Epidermal melanocyte (primary cell): ENCODE results near the gene FRMPD1.
"Not testable (repeated sequence)": the region's sequence is repeated elsewhere in the genome, so short reads cannot be mapped to it uniquely, and the experiment has no call there.

Experiments used
- DNase-seq: peaks from one replicate; pipeline ENCODE4 v3.0.0; 2011; ENCODE audit warnings: low spot score; ENCODE audit not compliant: insufficient read length

Gene FRMPD1, protein sequence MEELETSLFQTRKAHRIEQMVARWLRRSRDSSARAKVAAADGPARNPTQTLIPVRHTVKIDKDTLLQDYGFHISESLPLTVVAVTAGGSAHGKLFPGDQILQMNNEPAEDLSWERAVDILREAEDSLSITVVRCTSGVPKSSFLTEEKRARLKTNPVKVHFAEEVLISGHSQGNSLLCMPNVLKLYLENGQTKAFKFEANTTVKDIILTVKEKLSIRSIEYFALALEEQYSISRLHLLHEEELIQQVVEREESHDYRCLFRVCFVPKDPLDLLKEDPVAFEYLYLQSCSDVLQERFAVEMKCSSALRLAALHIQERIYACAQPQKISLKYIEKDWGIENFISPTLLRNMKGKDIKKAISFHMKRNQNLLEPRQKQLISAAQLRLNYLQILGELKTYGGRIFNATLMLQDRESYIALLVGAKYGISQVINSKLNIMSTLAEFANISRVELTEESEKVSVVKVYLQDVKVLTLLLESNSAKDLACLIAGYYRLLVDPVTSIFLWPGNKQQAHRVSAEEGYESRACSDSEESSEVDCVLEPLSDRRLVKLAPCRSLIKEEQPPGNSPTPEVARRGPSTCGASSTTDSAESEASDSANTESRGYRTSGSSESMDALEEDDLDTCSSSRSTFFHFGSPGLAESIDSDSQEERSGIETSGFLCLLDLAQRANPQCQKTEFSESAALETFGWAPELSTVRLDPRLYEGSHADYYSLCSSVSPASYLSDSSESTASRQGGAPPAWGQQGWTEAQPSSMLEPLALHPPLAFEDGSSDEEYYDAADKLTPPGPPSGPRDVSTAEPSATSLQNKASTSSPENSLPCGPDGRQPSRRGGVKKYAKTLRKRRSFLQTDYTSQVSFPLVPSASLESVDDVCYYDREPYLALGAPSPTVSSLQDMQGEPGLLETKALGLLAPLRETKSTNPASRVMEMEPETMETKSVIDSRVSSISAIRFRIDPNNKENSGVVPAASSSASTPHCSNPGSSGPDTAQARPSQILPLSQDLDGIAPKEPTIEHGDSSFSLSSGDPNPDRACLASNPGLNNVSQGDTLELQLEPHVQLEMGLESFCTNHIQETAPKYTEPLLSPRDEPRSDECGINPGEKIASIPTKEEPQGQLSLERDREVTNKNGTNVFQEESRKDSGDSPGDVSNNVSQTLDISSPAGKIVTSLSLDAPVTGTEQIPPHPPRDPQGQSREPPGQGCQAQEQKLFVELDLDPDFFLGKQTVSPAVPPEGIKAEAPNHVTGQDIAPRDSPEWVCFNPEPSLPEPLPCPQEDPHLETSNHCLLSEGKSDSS (N-terminal part only)

DNA sequence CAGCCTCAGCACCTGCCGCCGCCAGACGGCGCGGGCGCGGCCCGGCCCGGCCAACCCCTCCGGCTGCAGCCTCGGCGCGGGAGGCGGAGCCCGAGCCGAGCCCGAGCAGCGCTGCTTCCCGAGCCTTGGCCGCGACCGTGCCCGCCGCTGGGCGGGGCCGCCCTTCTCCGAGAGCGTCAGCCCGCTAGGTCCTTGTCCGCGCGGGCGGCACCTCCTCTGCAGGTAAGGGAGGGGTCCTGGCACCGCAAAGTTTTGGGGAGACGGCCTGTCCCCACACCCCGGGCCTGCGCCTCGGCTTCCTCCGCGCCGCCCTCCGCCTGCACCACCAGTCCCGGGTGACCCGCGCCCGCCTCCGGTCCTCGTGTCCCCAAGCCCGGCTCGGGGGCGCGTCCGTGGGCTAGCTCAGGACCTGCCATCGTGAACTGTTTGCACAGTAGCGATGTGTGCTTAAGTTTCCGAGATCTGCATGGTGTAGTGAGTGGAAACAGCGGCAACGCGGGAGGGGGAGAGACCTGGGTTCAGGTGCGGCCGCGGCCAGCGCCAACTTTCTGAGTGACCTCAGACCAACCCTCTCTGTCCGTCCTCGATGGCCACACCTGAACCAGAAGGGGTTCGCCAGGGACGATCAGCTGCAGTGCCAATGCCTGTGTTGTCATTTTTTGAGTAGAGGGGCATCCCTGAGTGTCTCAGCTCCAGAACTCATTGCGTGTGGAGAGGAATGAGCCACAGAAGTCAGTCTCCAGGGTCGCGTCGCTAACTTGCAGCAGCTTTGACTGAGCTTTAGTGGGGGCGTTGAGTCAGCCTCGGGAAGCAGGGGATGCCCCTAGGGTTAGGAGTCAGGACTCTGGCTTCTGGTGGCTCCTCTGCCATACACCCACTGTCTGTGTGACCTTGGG lies at the start of gene FRMPD1:
Gene FRMPD1 (plus strand): TSS at position 82 of the 896 bp plus-strand sequence. CDS start 41,688 bp downstream, outside the sequence.
- peak; percentile 29 for DNase-seq

DNA sequence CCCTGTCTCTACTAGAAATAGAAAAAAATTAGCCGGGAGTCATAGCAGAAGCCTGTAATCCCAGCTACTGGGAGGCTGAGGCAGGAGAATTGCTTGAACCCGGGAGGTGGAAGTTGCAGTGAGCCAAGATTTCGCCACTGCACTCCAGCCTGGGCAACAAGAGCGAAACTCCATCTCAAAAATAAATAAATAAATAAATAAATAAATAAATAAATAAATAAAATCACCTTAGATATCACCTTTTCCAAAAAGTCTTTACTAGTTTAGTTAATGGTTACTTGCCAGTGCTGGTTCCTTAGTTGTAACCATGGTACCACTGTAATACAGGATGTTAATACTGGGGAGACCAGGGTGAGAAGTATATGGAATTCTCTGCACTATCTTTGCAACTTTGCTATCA lies 48.7 kb upstream of the FRMPD1 start:
- DNase-seq: not testable (repeated sequence)

DNA sequence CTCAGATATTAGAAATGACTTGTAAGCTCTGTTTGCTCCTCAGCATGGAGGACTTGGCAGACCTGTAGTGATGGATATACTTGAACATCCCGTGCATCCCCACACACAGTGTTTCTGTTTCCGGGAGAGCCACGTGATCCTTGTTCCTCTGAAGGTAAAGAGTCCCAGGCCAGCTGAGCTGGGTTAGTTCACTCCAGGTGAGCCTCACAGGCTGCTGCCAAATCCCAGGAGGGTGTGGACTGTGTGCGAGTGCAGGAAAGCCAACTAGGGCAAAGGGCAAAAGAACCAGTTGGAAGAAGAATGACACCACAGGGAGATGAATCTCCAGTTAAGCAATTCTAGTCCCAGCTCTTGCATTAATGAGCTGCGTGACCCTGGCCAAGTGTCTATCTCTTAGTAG lies 47.9 kb upstream of the FRMPD1 start:
- no peak for DNase-seq

DNA sequence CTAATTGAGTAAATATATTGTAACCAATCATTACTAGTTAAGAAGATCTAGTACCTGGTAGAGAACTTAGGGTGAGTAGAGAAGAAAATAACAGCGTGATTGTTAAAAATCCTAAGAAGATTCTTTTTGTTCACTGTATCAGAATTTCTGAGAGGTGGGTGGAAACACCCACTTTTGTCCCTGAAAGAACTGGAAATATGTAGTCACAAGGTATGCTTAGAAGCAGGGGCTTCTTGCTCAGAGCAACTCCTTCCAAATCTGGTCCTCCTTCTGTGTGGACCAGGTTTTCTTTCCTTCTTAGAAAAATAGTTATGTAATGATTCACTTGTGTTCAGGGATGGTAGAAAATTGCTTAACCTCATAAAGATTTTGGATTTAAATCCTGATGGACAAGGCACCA lies 46.5 kb upstream of the FRMPD1 start:
- DNase-seq: no peak

DNA sequence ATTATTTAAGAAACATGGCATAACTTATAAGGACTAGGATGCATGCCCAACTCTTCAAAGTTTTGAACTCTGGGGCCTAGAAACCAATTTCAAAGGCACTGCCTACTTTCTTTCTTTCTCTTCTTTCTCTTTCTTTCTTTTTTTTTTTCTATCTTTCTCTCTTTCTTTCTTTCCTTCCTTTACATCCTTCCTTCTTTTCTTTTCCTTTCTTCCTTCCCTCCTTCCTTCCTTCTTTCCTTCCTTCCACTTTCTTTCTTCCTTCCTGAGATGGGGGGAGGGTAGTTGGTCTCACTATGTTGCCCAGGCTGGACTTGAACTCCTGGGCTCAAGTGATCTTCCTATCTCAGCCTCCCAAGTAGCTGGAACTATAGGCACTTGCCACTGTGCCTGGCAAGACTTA lies 42.5 kb upstream of the FRMPD1 start:
- DNase-seq: no peak

DNA sequence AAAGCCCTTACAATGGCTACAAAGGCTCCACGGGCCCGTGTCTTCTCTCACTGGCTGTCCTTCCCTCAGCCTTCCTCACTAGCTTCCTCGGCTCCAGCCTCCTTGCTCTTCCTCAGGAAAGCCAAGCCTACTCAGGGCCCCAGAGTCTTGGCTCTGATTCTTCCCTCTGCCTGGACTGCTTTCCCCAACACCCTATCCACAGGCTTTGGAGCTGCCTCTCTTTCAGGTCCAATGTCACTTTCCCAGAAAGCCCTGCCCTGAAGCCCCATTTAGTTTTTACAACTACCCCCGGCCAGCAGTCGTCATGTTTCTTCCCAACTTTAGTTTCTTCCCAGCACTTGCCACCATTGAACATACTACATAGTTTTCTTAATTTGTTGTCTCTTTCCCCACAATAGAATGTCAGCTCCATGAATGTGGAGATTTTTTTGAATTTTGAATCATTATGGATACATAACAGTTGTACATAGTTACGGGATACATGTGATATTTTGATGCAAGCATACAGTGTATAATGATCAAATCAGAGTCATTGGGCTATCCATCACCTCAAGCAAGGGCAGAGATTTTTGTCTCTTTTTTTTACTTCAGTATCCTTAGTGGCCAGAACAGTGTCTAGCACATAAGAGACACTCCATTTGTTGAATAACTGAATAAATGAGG lies 40.9 kb upstream of the FRMPD1 start:
- DNase-seq: no peak

DNA sequence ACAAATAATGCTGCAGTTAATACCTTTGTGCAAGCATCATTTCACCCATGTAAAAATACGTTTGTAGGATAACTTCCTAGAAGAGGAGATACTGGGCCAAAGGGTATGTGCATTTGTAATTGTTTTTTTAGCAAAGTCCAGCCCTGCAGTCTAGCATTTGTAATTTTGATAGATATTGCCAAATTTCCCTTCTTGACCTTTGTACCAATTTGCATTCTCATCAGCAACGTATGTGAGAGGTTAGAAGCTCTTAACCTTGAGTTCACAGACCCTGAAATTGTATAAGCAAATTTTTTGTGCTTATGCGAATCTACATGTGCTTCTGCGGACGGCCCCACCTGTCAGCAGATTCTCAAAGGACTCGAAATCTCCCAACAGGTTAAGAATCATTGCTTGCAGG lies 39.7 kb upstream of the FRMPD1 start:
- no peak for DNase-seq

DNA sequence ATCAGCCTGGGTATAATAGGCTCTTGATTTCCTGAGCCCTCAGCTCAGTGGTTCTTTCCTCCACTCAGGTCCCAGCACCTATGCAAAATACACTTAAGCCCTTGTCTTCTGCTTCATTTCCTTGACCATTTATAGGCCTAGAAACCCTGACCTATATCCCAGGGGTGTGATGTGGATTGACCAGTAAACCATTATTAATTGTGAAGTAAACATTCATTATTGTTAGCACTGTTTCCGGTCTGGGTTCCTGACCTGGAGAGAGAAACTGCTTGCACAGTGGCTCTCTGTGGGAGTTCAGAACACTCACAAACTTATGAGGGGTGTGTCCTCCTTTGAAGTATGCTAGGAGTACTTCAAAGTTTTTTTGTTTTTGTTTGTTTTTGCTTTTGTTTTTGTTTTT lies 38.8 kb upstream of the FRMPD1 start:
- DNase-seq: no peak

DNA sequence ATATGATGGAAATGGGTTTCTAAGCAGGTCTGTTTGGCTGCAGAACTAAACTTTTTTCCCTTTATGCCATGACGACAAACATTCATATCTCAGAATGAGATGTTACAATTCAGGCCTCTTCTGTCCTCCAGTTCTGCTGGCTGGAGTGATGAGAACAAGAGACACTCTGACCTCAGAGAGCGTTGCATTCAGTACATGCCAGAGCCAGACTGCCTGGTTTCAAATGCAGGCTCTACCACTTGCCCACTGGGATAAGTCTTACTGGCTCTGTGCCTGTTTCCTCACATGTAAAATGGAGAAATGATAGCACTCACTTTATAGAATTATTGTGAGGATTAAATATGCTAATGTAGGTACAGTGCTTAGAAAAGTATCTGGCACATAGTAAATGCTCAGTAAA lies 33.6 kb upstream of the FRMPD1 start:
- DNase-seq: no peak

DNA sequence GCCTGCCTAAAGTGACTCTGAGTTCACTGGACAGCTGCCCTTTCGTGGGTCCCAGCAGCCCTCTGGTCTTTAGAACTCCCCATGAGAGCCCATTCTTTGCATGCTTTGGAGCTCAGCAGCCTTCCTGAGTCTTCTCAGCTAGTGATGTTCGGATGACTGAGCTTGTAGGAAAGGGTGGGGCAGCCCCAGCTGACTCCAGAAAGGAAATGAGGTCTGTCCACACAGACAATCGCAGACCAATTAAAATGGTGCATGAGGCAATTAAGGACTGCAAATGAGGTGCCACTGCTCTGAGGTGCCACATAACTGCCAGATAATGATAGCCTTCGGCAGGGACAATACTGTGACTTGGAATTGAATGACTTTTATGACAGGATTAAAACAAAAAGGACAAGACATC lies 32.9 kb upstream of the FRMPD1 start:
- DNase-seq: no peak

DNA sequence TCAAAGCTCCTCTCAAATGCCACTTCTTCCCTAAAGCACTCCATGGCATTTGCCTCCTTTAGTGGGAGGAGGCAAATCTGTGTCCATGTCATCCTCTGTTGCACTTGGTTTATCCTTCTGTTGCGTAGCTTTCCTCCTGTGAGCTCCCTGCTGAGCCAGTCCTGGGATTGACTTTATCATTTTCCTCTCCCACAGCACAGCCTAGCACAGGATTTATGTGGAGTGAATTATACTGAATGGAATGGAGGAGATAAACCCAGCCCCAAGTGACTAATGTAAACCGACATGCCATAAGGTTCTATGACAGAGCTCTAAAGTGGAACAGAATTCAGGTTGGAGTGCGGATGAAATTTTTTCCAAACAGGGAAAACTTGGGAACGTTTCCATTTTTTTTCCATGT lies 31.9 kb upstream of the FRMPD1 start:
- DNase-seq: no peak

DNA sequence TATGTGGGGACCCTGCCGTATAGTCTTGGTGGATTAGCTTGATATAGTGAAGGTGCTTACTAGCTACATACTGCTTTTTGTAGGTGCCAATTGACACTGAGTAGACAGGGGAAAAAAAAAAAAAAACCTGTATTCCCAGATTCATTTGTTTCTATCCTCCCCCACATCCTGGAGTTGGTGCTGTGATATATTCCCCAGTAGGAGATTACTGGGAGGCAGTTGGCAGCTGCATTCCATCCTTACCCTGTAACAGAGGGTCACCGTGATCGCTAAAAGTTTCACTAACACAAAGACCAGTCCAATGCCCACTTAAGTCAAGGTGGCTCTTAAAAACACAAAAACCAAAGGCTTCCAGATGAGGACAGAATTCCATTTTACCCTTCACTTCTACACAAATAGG lies 30.9 kb upstream of the FRMPD1 start:
- DNase-seq: no peak

DNA sequence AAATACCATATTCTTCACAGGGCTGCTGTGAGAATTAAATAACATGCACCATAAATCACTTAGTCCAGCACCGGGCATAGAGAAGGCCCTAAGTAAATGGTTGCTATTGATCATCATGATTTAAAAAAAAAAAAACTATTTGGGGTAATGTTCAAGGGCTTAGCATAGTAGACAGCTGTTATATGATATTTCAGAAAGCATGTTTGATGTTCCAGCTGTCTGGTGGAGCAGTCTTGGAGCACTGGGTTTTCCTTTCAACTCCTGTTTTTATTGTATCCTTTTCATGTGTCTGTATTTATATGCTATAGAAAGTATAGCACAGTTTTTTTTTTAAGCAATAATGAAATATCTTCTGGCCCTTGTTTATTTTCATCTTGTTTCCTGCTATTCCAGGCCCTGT lies 30.4 kb upstream of the FRMPD1 start:
- no peak for DNase-seq

DNA sequence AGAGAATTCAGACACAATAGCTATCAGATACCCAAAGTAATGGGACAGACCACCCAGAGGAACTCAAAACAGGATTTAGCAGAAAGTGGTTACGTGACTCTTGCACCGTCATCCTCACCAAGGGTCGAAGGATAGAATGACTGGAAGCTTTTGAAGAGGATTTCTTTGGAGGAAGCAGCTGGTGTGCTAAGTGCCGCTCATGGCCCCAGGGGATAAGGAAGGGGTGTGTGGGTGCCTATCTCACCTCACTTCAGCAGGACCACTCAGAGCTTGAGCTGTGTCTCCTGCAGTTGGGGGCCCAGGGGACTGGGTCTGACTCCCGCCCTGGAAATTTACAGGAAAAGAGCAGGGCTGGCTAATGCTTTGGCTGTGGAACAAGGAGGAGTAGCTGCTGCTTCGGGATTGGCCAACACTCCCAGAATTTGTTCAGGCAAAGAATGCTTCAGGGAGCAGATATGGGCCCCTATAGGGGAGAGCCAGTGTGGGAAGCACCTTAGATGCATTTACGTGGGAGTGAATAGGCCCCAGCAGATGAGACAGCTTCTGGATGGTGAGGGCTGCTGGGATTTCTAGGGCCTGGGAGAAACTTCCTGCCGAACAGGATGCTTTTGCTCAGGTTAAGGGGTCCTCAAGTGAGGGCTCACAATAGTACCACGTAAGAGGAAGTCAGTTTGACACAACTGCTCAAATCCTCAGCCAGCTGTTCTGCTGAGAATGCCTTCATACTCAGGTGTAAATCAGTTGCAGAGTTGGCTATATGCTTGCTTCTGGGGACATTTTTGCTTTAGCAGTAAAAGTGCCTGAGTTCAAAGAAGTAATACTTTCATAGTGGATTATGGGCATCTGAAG lies 29.3 kb upstream of the FRMPD1 start:
- no peak for DNase-seq

DNA sequence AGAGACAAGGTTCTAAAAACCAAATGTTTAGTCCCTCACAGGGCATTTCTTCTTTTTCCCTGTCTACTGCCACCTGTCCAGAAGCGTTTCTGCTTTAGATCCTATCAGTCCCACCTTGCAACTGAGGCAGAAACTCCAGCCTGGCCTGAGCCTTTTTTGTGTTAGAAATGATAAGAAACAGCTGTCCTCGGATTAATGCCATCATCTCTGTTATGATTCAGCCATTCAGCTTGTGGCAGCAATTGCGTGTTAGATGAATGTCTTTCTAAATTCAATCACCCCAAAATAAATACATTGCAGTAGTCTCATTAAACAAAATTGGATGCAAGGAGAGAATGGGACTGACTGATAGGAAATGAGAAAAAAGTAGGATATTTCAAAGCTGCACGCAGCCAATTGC lies 28.3 kb upstream of the FRMPD1 start:
- no peak for DNase-seq

DNA sequence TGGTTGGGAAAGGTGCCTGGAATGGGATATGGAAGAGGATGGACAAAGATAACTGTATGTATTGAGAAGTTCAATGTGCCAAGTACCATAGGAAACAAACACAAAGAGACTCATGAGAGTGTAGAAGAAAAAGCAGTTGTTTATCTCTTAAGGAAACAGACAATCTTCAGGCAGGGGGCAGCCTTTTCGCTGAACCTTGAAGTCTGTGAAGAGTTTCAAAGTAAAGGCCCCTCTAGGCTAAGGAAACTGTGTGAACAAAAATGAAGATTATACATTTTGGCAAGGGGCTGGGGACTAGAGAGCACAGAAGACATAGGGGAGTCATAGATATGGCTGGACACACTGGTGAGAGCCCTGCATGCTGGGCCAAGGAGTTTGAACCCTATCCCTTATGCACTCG lies 27.5 kb upstream of the FRMPD1 start:
- no peak for DNase-seq

DNA sequence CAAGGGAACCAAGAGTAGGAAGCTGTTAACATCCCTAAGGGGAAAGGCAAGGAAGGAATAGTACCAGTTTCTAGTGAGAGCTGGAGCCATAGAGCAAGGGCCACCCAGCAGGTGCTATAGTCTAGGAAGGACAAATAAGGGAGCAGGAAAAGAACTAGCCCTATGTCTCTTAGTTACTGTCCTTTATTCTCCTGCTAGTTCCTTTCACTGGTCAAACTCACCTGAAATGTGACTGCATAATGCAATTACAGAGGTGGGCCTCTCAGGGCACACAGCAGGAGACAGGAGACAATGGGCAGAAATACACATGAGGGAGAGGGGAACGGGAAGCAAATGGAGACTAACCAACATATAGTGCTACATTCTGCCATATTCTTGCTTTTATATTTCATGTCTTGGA lies 26.7 kb upstream of the FRMPD1 start:
- DNase-seq: no peak

DNA sequence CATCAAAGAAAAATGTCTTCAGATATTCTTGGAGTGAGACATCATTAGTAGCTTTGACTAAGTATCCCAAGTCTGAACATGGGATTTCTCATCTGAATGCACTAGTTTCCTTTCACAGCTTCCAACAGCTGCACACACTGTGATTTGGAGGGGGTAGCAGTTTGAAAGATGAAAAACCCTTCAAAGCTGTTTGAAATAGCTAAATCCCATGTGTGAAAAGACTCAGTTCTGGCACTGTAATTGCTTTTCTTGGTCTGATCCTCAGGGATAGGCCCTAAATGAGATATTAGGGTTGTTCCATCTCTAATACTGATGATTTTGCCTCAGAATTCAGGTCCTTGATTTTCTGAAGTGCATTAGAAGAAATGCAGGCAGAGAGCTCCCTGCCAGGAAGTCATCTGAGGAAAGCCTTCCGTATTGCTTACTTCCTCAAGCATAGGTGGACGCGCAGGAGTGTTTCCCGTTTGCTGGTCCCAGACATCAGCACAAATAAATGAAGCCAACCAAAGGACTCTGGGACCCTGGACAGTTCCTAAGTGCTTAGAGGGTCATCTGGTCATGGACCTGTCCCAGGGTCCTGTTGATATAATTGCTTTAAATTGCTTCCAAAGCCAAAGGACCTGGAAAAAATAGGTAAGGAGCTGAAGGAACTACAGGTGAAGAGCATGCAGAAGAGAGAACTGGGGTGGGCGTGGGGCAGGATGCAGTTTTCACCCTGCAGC lies 25.6 kb upstream of the FRMPD1 start:
- DNase-seq: no peak

DNA sequence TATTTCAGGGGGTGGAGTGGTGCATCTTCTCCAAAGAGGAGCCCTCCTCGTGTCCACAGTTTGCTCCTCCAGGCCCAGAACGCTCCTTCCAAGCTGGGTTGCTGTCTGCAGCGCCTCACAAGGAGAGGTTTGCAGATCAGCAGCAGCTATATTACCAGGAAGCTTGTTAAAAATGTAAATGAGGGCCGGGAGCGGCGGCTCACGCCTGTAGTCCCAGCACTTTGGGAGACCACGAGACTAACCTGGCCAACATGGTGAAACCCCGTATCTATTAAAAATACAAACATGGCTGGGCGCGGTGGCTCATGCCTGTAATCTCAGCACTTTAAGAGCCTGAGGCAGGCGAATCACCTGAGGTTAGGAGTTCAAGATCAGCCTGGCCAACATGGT lies 25.0 kb upstream of the FRMPD1 start:
- no peak for DNase-seq
